ENCODE measurements around the gene PPP2R3B.

PPP2R3B gene

DNA sequence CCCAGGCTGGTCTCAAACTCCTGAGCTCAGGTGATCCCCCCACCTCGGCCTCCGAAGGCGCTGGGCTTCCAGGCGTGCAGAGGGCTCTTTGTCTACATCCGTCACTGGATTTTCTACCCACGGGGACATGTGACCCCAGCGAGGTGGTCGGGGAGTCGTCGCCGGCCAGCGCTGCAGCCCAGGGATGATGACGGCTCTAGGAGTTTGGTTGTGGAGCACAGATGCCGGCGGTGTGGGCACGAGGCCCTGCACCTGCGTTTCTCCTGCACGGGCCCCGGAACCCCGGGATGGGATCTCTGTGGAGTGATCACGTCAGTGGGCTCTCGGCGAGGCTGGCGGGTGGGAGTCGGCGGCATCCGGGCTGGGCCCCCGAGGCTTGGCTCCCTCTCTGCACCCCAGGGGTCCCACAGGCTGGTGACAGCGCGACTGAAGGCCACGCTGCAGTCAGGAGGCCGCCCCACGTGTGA lies 59.0 kb downstream of the PPP2R3B start:
- TF ChIP-seq FOXP2 (optimal IDR thresholded peaks at IDR 0.05; ENCODE audit: borderline replicate concordance, extremely low read depth, extremely low read length, insufficient read depth) (no peak), POLR2AphosphoS5 (IDR thresholded peaks at IDR 0.05; ENCODE audit: low read depth, low read length) (no peak), SIN3A (IDR thresholded peaks at IDR 0.05; ENCODE audit: borderline replicate concordance, insufficient read depth, low read length) (no peak)

DNA sequence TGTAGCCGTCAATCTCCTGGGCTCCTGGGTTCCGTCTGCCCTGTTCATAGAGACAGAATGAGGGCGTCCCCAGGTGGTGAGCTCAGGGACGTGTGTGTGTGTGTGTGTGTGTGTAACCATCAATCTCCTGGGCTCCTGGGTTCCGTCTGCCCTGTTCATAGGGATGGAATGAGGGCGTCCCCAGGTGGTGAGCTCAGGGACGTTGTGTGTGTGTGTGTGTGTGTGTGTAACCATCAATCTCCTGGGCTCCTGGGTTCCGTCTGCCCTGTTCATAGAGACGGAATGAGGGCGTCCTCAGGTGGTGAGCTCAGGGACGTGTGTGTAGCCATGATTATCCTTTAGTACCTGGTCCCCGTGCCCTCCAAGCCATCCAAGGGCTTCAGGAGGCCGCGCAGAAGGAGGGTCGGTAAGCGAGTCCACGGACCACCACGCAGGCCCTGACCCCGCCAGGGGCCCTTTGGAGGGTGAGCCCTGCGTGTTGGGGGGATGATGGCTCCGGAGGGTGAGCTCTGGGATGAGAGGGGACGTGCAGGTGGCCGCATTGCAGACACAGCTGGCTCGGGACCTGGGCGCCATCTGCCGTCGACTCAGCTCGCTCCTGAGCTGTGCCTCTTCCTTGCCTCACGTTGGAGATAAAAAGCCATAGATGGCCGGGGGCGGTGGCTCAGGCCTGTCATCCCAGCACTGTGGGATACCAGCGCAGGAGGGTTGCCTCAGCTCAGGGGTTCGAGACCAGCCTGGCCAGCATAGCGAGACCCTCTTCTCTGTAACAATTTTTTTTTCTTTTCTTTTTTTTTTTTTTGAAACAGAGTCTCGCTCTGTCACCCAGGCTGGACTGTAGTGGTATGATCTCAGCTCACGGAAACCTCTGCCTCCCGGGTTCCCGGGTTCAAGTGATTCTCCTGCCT lies 62.7 kb downstream of the PPP2R3B start:
- no peak for TF ChIP-seq TAF1 (IDR thresholded peaks at IDR 0.05; ENCODE audit: borderline replicate concordance, insufficient read depth, low read length)
- TF ChIP-seq, protein P1, sequence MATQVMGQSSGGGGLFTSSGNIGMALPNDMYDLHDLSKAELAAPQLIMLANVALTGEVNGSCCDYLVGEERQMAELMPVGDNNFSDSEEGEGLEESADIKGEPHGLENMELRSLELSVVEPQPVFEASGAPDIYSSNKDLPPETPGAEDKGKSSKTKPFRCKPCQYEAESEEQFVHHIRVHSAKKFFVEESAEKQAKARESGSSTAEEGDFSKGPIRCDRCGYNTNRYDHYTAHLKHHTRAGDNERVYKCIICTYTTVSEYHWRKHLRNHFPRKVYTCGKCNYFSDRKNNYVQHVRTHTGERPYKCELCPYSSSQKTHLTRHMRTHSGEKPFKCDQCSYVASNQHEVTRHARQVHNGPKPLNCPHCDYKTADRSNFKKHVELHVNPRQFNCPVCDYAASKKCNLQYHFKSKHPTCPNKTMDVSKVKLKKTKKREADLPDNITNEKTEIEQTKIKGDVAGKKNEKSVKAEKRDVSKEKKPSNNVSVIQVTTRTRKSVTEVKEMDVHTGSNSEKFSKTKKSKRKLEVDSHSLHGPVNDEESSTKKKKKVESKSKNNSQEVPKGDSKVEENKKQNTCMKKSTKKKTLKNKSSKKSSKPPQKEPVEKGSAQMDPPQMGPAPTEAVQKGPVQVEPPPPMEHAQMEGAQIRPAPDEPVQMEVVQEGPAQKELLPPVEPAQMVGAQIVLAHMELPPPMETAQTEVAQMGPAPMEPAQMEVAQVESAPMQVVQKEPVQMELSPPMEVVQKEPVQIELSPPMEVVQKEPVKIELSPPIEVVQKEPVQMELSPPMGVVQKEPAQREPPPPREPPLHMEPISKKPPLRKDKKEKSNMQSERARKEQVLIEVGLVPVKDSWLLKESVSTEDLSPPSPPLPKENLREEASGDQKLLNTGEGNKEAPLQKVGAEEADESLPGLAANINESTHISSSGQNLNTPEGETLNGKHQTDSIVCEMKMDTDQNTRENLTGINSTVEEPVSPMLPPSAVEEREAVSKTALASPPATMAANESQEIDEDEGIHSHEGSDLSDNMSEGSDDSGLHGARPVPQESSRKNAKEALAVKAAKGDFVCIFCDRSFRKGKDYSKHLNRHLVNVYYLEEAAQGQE (IDR thresholded peaks at IDR 0.05; ENCODE audit: insufficient read depth in 1 of 2, low read depth in 2 of 2, low read length in 2 of 2): no peak
- TF ChIP-seq POLR2AphosphoS5 (IDR thresholded peaks at IDR 0.05; ENCODE audit: low read depth, low read length): no peak
- no peak for TF ChIP-seq FOXP2 (optimal IDR thresholded peaks at IDR 0.05; ENCODE audit: borderline replicate concordance, extremely low read depth, extremely low read length, insufficient read depth)
- TF ChIP-seq SIN3A (IDR thresholded peaks at IDR 0.05; ENCODE audit: borderline replicate concordance, insufficient read depth, low read length): no peak

DNA sequence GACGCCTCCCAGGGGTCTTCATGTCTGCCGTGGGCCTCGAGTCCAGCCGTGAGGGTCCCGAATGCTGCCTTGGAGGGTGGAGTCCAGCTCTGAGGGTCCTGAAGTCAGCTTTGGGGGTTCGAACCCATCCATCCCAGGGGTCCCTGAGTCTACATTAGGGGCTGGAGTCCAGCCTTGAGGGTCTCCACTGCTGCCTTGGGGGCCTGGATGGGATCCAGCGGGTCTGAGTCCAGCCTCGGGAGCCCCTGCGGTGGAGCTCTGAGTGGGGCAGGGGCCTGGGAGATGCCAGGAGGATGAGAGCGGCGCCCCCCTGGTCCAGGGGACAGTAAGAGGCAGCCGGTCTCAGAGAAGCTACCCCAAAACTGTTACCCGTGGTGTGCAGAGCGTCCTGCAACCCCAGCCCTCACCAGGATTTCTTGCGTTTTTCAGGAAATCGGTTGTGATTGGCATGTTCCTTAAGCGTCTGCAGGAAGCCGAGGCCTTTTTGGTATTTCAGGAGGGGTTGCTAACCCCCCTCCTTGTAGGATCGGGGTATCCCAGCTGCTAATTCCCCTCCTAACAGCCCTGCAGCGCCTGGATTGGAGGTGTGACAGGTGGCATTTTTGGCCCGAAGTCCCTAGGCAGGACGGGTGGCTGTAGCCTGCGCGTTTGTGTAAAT lies 66.5 kb downstream of the PPP2R3B start:
- TF ChIP-seq SIN3A (IDR thresholded peaks at IDR 0.05; ENCODE audit: borderline replicate concordance, insufficient read depth, low read length) (no peak), POLR2AphosphoS5 (IDR thresholded peaks at IDR 0.05; ENCODE audit: low read depth, low read length) (0 out of 2 replicates have a peak, but pooled peaks have one; percentile 25), TAF1 (IDR thresholded peaks at IDR 0.05; ENCODE audit: borderline replicate concordance, insufficient read depth, low read length) (no peak), FOXP2 (optimal IDR thresholded peaks at IDR 0.05; ENCODE audit: borderline replicate concordance, extremely low read depth, extremely low read length, insufficient read depth) (no peak)
- TF ChIP-seq, protein P1 (IDR thresholded peaks at IDR 0.05; ENCODE audit: insufficient read depth in 1 of 2, low read depth in 2 of 2, low read length in 2 of 2): no peak

DNA sequence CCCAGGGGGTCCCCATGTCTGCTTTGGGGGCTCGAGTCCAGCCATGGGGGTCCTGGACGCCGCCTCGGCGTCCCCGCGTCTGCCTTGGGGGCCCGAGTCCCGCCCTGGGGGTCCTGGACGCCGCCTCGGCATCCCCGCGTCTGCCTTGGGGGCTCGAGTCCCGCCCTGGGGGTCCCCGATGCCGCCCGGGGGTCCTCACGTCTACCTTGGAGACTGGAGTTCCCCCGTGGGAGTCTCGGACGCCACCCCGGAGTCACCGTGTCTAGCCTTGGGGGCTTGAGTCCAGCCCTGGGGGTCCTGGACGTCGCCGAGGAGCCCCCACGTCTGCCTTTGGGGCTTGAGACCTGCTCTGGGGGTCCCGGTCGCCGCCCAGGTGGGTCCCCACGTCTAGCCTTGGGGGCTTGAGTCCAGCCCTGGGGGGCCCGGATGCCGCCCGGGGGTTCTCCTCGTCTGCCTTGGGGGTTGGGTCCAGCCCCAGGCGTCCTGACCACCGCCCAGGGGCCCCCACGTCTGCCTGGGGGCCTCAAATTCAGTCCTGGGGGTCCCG lies 67.1 kb downstream of the PPP2R3B start:
- TF ChIP-seq TAF1 (IDR thresholded peaks at IDR 0.05; ENCODE audit: borderline replicate concordance, insufficient read depth, low read length) (no peak), POLR2AphosphoS5 (IDR thresholded peaks at IDR 0.05; ENCODE audit: low read depth, low read length) (no peak), SIN3A (IDR thresholded peaks at IDR 0.05; ENCODE audit: borderline replicate concordance, insufficient read depth, low read length) (no peak), FOXP2 (optimal IDR thresholded peaks at IDR 0.05; ENCODE audit: borderline replicate concordance, extremely low read depth, extremely low read length, insufficient read depth) (no peak)
- TF ChIP-seq, protein P1 (IDR thresholded peaks at IDR 0.05; ENCODE audit: insufficient read depth in 1 of 2, low read depth in 2 of 2, low read length in 2 of 2): no peak
